Left ventricle myocardium inferior (tissue), 1 donor: ENCODE results near the gene CDK7. TPM values are rescaled to one million over a fixed set of nuclear protein-coding genes. Genes with fewer than 3 reads are reported as not detected.

Experiments used
- DNase-seq: peaks from one replicate; pipeline ENCODE4 v3.0.0-alpha.2; 2020
- H3K27ac ChIP-seq: fragments of 200-600 bp; replicated peaks from 2 replicates; pipeline ENCODE4 v1.8.0; 2021
- H3K27me3 ChIP-seq: fragments of 200-600 bp; 2 replicates; pipeline ENCODE4 v1.8.0; 2021; ENCODE audit warnings: low read depth
- H3K36me3 ChIP-seq: fragments of 200-600 bp; 2 replicates; pipeline ENCODE4 v1.8.0; 2021
- H3K4me1 ChIP-seq: fragments of 200-600 bp; 2 replicates; pipeline ENCODE4 v1.8.0; 2021
- H3K4me3 ChIP-seq: fragments of 200-600 bp; 2 replicates; pipeline ENCODE4 v1.8.0; 2021; ENCODE audit warnings: mild to moderate bottlenecking, moderate library complexity
- H3K9me3 ChIP-seq: fragments of 200-600 bp; replicated peaks from 2 replicates; pipeline ENCODE4 v1.8.0; 2021
- intact Hi-C: fragments of 100-400 bp; cut with micrococcal nuclease; formaldehyde crosslinking; loops from one replicate; pipeline ENCODE4 v1.11.0; 2022
- total RNA-seq: library from RNA; stranded (reverse); fragmentation: NEBNext Ultra II Directional; extraction: Animal tissue kit (Norgen Biotek cat#: 25700); gene quantifications from one replicate; pipeline ENCODE4 v1.2.1, GENCODE V29; 2021
- TF ChIP-seq, protein P1 (sequence below): fragments of 200-600 bp; IDR thresholded peaks from 2 replicates; pipeline ENCODE4 v1.8.0; 2021; ENCODE audit warnings: antibody characterized with exemption, mild to moderate bottlenecking, borderline replicate concordance
- donor health status: DM: no; HTN: yes; CAD: no; lungs with severe emphysema.

CDK7 gene
- total RNA-seq, 1 donor from 2014 or later: 10.5 TPM

DNA sequence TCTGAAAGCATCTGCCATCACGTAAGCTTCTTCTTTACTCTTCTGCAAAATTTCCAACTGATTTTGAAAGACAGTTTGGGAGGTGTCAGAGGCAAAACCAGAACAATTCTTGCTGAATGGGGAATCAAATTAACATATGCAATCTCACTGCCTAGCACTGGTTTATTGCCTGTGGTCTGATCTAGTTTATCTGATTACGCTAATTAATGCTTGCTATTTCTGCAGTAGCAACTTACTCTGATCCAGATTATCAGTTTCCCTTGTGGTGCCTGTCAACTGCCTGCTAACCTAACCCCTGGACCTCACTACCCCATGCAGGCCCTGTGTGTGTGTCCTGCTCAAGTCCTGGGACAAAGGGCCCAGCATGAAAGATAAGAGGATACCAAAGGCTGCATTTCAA, 57.6 kb downstream of the CDK7 start:
- H3K36me3 ChIP-seq: peaks cover 24% of the 10 kb centered on the region
- no peaks in the 10 kb centered on the region for H3K4me1 ChIP-seq
- H3K4me3 ChIP-seq: no peak overlapping the region
- TF ChIP-seq, protein P1, sequence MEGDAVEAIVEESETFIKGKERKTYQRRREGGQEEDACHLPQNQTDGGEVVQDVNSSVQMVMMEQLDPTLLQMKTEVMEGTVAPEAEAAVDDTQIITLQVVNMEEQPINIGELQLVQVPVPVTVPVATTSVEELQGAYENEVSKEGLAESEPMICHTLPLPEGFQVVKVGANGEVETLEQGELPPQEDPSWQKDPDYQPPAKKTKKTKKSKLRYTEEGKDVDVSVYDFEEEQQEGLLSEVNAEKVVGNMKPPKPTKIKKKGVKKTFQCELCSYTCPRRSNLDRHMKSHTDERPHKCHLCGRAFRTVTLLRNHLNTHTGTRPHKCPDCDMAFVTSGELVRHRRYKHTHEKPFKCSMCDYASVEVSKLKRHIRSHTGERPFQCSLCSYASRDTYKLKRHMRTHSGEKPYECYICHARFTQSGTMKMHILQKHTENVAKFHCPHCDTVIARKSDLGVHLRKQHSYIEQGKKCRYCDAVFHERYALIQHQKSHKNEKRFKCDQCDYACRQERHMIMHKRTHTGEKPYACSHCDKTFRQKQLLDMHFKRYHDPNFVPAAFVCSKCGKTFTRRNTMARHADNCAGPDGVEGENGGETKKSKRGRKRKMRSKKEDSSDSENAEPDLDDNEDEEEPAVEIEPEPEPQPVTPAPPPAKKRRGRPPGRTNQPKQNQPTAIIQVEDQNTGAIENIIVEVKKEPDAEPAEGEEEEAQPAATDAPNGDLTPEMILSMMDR: no peak
- H3K27me3 ChIP-seq: no peaks in the 10 kb centered on the region
- H3K9me3 ChIP-seq: no peaks in the 10 kb centered on the region
- intact Hi-C loops: no loop called here
- no peak overlapping the region for H3K27ac ChIP-seq
- no peak for DNase-seq

DNA sequence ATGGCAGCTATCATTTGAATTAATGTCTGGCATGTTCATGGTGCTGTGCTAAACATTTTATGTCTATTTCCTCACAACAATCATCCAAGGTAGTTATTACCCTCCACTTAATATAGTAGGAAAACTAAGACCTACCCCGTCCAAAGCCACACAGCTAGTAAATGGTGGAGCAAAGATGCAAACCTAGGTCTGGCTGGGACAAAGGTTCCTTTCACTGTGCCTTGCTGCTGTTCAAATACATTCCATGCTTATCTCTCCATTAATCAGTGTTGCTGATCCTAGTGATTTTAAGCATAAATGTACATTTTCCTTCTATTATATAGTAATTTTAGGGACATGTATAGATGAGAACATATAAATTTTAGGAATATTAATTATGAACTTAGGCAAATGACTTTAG, 59.2 kb downstream of the CDK7 start:
- Histone ChIP-seq H3K4me1 (no peaks in the 10 kb centered on the region), H3K4me3 (no peak overlapping the region), H3K27ac (no peak overlapping the region), H3K9me3 (no peaks in the 10 kb centered on the region), H3K36me3 (peaks cover 24% of the 10 kb centered on the region), H3K27me3 (no peaks in the 10 kb centered on the region)
- no peak for DNase-seq
- intact Hi-C loops: no loop called here
- TF ChIP-seq, protein P1: no peak

DNA sequence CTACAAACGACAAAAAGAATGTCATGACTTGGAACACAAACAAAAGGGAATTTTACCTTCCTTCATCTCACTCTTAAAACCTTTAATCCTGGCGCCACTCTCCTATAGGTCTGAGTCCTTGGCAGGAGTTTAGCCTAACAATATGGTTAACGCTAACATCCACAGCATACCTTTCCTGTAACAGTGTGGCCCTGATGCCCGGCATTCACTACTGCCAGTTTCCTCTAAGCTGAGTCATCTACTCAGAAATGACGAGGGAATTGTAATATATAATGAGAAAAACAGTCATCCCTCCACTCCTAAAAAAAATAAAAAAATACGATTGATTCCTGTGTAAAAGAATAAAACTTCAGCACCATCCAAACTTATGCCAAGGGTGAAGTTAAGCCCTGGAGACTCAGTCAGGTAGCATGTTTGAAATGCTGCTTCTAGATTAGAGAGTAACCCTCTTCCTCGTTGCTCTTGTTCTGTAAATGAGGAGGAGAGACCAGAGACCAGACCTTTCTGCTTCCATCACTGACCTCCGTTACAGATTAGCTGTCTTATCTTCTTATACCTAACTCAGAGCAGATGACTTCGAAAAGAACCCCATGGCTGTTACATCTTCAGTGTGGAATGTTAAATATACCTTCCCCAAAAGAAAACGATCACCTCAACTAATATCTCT, 60.5 kb downstream of the CDK7 start:
- Histone ChIP-seq H3K27me3 (no peaks in the 10 kb centered on the region), H3K36me3 (peaks cover 24% of the 10 kb centered on the region), H3K9me3 (no peaks in the 10 kb centered on the region), H3K27ac (no peak overlapping the region), H3K4me1 (no peaks in the 10 kb centered on the region), H3K4me3 (no peak overlapping the region)
- TF ChIP-seq, protein P1: no peak
- intact Hi-C loops: no loop called here
- no peak for DNase-seq

DNA sequence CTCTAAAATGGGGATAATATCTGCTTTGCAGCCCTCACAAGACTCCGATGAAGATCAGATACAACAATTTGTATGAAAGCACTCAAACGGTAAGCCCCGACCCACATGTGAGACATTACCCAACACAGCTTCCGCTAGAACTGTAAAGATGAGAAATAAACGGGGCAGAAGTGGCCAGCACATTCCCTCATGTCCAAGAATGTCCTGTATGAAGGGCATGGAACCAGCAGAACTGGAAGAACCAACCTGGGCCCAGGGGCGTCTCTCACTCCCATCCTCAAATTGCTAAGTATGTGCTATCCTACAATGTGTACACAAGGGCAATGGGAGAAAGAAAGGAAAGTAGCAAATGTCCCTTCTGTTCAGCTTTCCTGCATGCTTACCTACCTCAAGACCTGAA, 64.9 kb downstream of the CDK7 start:
- DNase-seq: no peak
- peaks cover 11% of the 10 kb centered on the region for H3K36me3 ChIP-seq
- H3K27ac ChIP-seq: no peak overlapping the region
- intact Hi-C loops: no loop called here
- H3K9me3 ChIP-seq: no peaks in the 10 kb centered on the region
- H3K27me3 ChIP-seq: no peaks in the 10 kb centered on the region
- no peak overlapping the region for H3K4me3 ChIP-seq
- H3K4me1 ChIP-seq: no peaks in the 10 kb centered on the region
- TF ChIP-seq, protein P1: no peak

DNA sequence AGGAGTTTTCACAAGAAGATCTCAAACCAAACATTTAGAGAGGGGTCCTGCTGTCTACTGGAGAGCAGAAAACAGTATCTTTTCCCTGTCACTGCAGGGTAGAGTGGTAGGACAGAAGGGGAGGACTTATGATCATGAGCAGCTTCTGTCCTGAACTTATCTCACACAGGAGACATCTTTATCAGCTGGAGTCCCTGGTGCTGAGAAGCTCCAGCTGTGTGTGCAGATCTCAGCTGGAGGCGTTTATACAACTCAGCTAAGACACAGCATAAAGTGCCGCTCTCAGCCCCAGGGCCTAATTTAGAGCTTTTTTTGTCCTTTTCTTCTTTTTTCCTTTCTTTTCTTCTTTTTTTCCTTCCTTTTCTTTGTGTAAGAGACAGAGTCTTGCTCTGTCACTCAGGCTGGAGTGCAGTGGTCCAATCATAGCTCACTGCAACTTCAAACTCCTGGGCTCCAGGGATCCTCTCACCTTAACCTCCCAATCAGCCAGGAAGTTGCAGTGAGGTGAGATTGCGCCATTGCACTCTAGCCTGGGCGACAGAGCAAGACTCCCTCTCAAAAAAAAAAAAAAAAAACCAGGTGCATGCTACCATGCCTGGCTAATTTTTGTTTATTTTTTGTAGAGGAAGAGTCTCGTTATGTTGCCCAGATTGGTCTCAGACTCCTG, 66.0 kb downstream of the CDK7 start:
- H3K4me3 ChIP-seq: no peak overlapping the region
- intact Hi-C loops: no loop called here
- DNase-seq: no peak

More for the DNA sequence above, 66.0 kb downstream of the CDK7 start:
- no peaks in the 10 kb centered on the region for H3K4me1 ChIP-seq
- no peaks in the 10 kb centered on the region for H3K9me3 ChIP-seq
- no peaks in the 10 kb centered on the region for H3K27me3 ChIP-seq
- peaks cover 8% of the 10 kb centered on the region for H3K36me3 ChIP-seq
- TF ChIP-seq, protein P1: no peak
- no peak overlapping the region for H3K27ac ChIP-seq
